Activated T-cell treated with anti-CD3 and anti-CD28 coated beads, Interleukin-2, amount 50 U/mL, for 4 hours (primary cell): Measurements from ENCODE around the gene SETD6. TPM values are rescaled to one million over a fixed set of nuclear protein-coding genes. Genes with fewer than 3 reads are reported as not detected.

Experiments
- ATAC-seq, 2 donors: fragments of 200-7000 bp; cut with Tn5 transposase; one replicate each; pipeline ENCODE4 v1.10.0; 2021
- DNase-seq: peaks from one replicate; pipeline ENCODE4 v3.0.0-alpha.2; 2020
- H3K27me3 Mint-ChIP-seq: one replicate; pipeline ENCODE4 v1.8.0; 2021; ENCODE audit warnings: low read depth, mixed read lengths
- H3K36me3 Mint-ChIP-seq: one replicate; pipeline ENCODE4 v1.8.0; 2022; ENCODE audit warnings: mixed read lengths; ENCODE audit not compliant: insufficient read depth
- H3K4me1 Mint-ChIP-seq: one replicate; pipeline ENCODE4 v1.8.0; 2021; ENCODE audit warnings: low read depth, mixed read lengths
- H3K4me3 Mint-ChIP-seq: one replicate; pipeline ENCODE4 v1.8.0; 2021; ENCODE audit warnings: mild to moderate bottlenecking, moderate library complexity, mixed read lengths
- H3K9me3 Mint-ChIP-seq: one replicate; pipeline ENCODE4 v1.8.0; 2021; ENCODE audit warnings: mixed read lengths
- total RNA-seq, 3 donors: library from RNA; stranded (reverse); gene quantifications; one replicate each; pipeline ENCODE4 v1.2.1, GENCODE V29; 2021

Gene SETD6
- total RNA-seq, 3 donors from 2014 or later: 31.7 to 36.5 (median 33.3) TPM

DNA sequence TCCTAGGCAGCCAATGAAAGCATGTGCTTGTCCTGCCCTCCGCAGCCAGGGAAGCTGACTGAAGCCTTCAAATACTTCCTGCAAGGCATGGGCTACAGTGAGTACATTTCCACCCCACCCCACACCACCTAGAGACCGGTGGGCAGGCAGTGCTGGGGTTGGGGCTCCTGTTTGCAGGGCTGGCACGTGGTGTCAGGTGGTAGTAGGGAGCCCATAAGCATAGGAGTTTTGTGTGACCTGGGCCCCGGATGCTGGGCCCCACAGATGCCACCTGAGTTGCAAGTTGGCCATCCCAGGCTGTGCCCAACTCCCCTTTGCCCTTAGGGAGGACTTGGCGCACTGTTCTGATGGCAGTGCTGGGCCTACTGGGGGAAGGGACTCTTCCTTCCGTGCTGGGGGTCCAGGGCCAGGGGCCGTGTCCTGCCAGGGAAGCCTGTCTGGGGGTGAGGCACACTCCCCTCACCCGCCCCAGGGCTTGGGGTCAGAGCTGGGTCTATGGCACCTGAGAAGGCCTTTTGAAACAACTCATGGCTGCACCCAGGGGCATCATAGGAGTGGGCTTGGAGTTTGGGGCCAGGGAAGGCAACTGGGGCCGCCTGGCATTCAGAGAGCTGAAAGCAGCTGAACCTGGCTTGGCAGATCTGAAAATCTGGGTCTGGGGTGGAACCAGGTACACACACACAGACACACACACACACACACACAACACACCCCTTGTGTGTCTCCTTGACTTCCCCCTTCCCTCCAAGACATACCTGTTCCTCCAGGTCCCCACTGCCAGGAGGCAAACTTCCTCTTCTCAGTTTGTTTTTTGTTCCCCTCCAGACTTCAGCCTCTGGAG lies 5.8 kb upstream of the SETD6 start:
- Mint-ChIP-seq H3K4me3 (no peak overlapping the region), H3K4me1 (peaks cover 2% of the 10 kb centered on the region), H3K36me3 (no peaks in the 10 kb centered on the region), H3K9me3 (no peaks in the 10 kb centered on the region), H3K27me3 (no peaks in the 10 kb centered on the region)
- ATAC-seq (no peak), DNase-seq (no peak)

DNA sequence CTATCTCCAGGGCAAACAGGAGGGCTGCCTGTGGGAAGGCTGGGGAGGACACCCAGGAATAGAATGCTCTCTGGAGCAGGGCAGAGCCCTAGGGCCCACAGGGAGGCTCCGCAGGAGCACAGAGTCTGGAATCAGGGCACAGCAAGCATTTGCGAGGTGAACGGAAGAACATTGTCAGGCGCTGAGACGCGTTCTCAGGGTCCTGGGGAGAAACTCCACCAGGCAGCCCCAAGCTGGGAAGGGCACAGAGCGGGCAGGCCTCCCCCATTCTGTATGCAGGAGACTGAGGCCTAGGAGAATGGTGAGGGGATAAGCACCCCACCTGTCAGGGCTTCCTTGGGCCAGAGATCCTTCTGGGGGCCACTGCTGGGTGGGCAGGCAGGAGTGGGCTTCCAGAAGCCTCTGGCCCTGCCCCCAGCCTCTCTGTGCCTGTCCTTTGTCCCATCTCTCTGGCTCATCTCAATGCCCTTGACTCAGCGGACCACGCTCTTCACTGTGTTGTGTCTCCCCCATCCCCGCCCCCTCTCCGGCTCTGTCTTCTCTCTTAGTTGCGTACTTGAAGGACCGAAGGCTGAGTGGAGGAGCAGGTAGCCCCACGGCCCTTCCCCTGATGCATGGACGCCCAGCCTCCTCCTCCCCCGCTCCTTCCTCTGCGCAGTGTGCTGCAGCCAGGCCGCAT lies 5.1 kb upstream of the SETD6 start:
- ATAC-seq: no peak
- H3K9me3 Mint-ChIP-seq: no peaks in the 10 kb centered on the region
- DNase-seq: no peak
- no peaks in the 10 kb centered on the region for H3K36me3 Mint-ChIP-seq
- H3K4me3 Mint-ChIP-seq: no peak overlapping the region
- H3K27me3 Mint-ChIP-seq: no peaks in the 10 kb centered on the region
- peaks cover 8% of the 10 kb centered on the region for H3K4me1 Mint-ChIP-seq

DNA sequence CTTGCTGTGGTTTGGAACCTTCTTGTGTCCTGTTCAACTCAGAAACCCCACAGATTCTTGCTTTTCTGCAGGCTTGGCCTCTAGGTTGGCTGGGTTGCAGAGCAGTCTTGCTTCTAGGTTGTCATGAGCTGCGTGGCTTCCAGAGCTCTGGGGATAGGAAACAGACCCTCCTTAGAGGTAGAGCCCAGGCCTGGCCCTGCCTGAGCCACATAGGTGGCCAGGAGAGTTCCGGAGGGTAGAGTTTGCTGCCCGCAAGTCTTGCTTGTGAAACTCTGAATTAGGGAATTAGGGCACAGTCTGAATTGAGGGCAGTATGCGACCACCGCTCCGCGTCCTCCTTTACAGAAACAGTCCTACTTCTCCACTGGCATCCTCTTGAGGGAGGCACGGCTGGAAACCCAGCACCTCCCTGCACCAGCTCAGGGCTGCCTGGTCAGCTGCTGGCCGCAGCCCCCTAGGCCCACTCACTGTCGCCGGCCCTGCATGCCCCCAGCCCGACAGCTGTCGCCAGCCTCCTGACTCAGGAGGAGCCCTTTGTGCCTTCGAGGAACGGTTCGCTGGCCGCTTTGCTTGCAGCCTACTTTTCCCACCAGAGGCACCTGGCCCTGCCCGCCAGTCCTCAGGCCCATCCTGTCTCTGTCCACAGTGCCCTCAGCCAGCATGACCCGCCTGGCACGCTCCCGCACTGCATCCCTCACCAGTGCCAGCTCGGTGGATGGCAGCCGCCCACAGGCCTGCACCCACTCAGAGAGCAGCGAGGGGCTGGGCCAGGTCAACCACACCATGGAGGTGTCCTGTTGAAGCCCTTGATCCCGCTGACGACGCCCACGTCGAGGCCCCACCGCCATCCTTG lies 4.3 kb upstream of the SETD6 start:
- DNase-seq: no peak
- H3K4me1 Mint-ChIP-seq: peaks cover 8% of the 10 kb centered on the region
- H3K27me3 Mint-ChIP-seq: no peaks in the 10 kb centered on the region
- H3K36me3 Mint-ChIP-seq: no peaks in the 10 kb centered on the region
- no peaks in the 10 kb centered on the region for H3K9me3 Mint-ChIP-seq
- no peak for ATAC-seq
- H3K4me3 Mint-ChIP-seq: no peak overlapping the region

DNA sequence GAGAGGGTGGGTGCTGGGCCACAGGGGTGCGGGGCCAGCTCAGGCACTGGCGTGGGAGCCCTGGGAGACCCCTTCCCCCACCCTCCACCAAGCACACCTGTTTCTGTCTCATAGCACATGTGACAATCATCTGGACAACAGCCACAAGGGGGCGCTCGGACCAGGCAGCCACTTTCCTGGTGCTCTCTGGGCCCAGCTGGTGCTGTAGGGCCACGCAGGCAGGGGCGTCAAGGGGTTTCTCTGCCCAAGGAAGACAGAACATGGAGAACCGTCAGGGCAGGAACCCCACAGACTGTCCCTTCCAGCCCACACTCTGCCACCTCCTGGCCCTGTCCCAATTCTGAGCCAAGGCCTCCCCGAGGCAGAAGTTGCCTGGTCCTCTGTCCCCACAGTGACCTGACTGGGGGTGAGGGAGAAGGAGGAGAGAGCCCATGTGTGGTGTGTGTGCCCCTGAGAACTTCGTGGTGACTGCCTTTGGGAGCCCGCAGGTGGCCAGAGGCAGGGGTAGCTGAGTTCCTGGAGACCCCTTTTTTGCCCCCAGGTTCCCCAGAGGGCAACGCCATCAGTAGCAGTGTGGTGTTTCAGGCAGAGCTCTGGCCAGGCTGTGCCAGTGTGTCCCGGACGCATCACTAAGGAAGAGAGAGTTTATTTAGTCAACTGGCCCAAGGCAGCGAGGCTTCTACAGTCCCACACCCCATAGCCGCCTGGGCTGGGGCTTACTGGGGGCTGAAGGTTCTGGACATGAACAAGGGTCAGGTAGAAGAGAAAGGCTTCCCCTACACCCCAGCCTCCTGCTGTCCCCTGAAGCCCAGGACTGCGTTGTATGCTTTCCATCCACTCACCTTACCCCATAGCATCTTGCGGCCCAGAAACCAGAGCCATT lies 3.1 kb upstream of the SETD6 start:
- DNase-seq (peak; percentile 87), ATAC-seq (peak; percentile 27 to 41)
- H3K27me3 Mint-ChIP-seq: no peaks in the 10 kb centered on the region
- H3K36me3 Mint-ChIP-seq: peaks cover 4% of the 10 kb centered on the region
- no peaks in the 10 kb centered on the region for H3K9me3 Mint-ChIP-seq
- peaks cover 20% of the 10 kb centered on the region for H3K4me1 Mint-ChIP-seq
- no peak overlapping the region for H3K4me3 Mint-ChIP-seq

DNA sequence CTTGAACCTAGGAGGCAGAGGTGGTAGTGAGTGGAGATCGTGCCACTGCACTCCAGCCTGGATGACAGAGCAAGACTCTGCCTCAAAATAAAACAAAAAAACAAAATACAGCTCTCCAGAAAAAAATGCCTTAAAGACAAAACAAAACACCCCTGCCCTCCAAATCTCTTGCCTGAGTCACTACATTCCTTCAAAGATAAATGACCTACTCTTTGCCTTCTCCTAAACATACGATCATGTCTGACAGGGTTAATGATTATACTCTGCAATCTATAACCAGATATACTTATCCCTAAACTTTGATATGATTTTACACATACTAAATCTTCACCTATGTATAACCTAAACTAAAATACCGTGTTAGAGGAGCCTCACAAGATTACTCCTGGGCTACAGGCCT lies 1.4 kb upstream of the SETD6 start:
- Mint-ChIP-seq H3K4me1 (peaks cover 27% of the 10 kb centered on the region), H3K36me3 (peaks cover 12% of the 10 kb centered on the region), H3K4me3 (peak overlapping the region; percentile 90), H3K9me3 (no peaks in the 10 kb centered on the region), H3K27me3 (no peaks in the 10 kb centered on the region)
- no peak for ATAC-seq
- DNase-seq: no peak

DNA sequence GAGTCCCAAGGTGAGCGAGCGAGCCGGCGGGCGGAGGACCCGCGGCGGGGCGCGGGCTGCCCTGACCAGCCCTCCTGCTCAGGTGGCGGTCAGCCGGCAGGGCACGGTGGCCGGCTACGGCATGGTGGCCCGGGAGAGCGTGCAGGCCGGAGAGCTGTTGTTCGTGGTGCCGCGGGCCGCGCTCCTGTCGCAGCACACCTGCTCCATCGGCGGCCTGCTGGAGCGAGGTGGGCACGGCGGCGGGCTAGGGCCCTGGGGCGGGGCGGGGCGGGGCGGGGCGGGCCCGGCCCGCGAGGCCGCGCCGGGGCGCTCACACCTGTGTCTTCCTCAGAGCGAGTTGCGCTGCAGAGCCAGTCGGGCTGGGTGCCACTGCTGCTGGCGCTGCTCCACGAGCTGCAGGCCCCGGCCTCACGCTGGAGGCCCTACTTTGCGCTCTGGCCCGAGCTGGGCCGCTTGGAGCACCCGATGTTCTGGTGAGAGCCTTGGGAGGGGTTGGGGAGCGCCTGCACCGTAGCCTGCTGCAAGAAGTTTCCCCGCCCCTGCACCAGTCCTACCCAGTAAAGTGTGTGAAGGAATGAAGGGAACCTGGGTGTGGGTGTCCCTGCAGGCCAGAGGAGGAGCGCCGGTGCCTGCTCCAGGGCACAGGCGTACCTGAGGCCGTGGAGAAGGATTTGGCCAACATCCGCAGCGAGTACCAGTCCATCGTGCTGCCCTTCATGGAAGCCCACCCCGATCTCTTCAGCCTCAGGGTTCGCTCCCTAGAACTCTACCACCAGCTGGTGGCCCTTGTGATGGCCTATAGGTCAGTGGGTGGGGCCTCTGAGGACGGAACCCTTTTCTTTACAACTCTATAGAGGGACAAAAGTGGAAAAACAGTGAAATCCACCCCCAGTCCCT lies 802 bp downstream of the SETD6 start:
- peak overlapping the region; percentile 90 for H3K4me3 Mint-ChIP-seq
- peaks cover 25% of the 10 kb centered on the region for H3K36me3 Mint-ChIP-seq
- peaks cover 27% of the 10 kb centered on the region for H3K4me1 Mint-ChIP-seq
- H3K9me3 Mint-ChIP-seq: no peaks in the 10 kb centered on the region
- H3K27me3 Mint-ChIP-seq: no peaks in the 10 kb centered on the region
- ATAC-seq: peak; percentile 63 to 69
- DNase-seq: peak; percentile 29

DNA sequence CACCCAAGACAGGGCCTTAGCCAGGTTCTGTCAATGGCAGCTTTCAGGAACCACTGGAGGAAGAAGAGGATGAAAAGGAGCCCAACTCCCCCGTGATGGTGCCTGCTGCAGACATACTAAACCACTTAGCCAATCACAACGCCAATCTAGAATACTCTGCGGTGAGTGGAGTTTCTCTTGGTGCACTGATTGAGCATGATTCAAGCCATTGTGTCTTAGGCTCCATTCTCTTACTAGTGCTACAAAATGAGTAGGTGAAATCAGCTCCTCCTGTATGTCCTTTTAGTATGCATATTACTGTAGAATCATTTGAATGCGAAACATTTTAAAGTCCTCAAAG lies 1.4 kb downstream of the SETD6 start:
- Mint-ChIP-seq H3K4me1 (peaks cover 27% of the 10 kb centered on the region), H3K9me3 (no peaks in the 10 kb centered on the region), H3K27me3 (no peaks in the 10 kb centered on the region), H3K36me3 (peaks cover 28% of the 10 kb centered on the region), H3K4me3 (peak overlapping the region; percentile 90)
- ATAC-seq: no peak
- DNase-seq: no peak

DNA sequence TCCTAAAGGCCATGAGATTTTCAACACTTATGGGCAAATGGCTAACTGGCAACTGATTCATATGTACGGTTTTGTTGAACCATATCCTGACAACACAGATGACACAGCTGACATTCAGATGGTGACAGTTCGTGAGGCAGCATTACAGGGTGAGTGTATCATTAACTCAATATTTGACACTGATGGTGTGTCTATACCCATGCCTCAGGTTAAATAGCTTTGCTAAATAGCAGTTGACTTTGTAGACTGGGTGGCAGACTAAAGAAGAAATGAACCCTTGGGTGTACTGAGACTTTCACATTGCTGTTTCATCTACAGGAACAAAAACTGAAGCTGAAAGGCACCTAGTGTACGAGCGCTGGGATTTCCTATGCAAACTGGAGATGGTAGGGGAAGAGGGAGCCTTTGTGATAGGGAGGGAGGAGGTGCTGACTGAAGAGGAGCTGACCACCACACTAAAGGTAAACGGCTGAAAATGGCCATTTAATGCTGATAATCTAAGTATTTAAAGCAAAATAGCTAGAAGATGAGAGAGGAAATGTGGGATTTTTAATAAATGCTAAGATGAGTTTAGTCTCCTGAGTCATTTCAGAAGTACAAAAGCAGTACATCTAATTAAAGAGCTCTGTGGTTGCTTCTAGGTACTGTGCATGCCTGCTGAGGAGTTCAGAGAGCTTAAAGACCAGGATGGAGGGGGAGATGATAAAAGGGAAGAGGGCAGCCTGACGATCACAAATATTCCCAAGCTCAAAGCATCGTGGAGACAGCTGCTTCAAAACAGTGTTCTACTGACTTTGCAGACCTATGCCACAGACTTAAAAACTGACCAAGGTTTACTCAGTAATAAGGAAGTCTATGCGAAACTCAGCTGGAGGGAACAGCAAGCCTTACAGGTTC lies 3.0 kb downstream of the SETD6 start:
- no peaks in the 10 kb centered on the region for H3K9me3 Mint-ChIP-seq
- peaks cover 38% of the 10 kb centered on the region for H3K36me3 Mint-ChIP-seq
- H3K27me3 Mint-ChIP-seq: no peaks in the 10 kb centered on the region
- ATAC-seq (no peak), DNase-seq (no peak)
- H3K4me3 Mint-ChIP-seq: no peak overlapping the region
- H3K4me1 Mint-ChIP-seq: peaks cover 27% of the 10 kb centered on the region

DNA sequence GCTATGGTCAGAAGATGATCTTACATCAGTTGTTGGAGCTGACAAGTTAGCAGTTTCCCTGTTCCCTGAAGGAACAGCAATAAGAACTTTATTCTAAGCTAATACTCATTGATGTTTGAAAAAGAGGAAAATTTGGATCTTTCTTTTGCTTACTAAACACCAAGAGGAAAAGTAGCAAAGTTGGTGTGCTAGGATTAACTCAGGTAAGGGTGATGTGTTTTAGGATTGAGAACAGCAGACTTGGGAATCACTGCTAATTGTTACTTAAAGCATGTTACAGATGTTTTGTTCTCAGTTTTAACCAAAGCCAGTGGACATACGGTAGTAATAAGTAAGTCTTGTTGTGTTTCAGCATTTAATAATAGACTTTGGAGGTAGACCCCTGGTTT lies 3.7 kb downstream of the SETD6 start:
- peaks cover 25% of the 10 kb centered on the region for H3K4me1 Mint-ChIP-seq
- H3K9me3 Mint-ChIP-seq: no peaks in the 10 kb centered on the region
- no peak for ATAC-seq
- DNase-seq: no peak
- no peak overlapping the region for H3K4me3 Mint-ChIP-seq
- no peaks in the 10 kb centered on the region for H3K27me3 Mint-ChIP-seq
- peaks cover 39% of the 10 kb centered on the region for H3K36me3 Mint-ChIP-seq

DNA sequence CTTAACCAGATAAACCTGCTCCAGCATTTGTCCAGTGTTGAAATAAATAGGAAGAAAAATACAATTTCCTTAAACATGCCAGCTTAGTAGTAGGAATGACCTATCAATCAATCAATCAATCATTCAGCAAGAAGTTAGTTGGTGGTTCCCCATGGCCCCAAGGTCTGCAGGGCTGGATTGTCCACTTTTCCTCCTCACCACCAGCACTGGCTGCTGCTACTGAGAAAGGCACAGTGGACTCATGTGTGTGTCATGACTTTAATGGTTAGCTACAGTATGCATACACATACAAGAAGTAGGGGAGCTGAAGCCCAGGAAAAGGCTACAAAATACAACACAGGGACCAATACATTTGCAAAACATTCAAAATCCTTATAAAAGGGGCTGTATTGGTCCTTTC lies 4.4 kb downstream of the SETD6 start:
- Mint-ChIP-seq H3K9me3 (no peaks in the 10 kb centered on the region), H3K4me3 (no peak overlapping the region), H3K27me3 (no peaks in the 10 kb centered on the region), H3K4me1 (peaks cover 24% of the 10 kb centered on the region), H3K36me3 (peaks cover 42% of the 10 kb centered on the region)
- ATAC-seq (no peak), DNase-seq (no peak)

DNA sequence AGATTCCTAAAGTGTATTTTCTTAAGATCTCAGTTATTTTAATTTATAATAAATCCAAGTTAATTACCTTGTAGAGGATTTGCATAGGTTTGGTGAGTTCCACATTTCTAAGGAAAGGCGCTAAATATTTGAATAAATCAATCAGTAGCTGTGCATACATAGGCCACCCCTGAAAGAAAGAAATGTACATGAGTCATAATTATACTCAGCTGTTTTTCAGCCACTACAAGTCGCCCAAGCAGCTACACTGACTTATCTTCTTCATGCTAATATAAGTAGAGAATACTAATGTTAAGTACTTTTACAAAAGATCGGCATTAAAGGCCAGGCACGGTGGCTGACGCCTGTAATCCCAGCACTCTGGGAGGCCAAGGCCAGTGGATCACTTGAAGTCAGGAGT lies 14.9 kb downstream of the SETD6 start:
- H3K9me3 Mint-ChIP-seq: no peaks in the 10 kb centered on the region
- ATAC-seq: no peak
- peaks cover 2% of the 10 kb centered on the region for H3K4me1 Mint-ChIP-seq
- H3K4me3 Mint-ChIP-seq: no peak overlapping the region
- H3K36me3 Mint-ChIP-seq: peaks cover 48% of the 10 kb centered on the region
- no peaks in the 10 kb centered on the region for H3K27me3 Mint-ChIP-seq
- no peak for DNase-seq

DNA sequence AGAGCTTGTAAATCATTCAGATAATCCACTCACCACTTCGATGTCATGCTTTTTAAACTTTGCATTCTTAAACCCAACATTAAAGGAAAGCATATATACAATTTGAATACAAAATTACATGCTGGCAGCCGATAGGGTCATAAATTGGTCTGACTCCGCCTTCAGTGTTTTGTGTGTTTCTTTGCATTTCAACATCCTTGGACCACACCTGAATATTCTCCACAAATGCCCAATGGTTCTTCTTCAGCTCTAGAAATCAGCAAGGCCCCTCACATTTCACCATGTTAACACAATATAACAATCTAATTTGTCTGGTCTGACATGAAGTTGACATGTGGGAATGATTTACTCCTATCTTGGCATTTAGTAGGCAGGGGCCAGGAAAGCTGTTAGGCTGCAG lies 17.1 kb downstream of the SETD6 start:
- Mint-ChIP-seq H3K4me1 (peaks cover 2% of the 10 kb centered on the region), H3K4me3 (no peak overlapping the region), H3K27me3 (no peaks in the 10 kb centered on the region), H3K36me3 (peaks cover 50% of the 10 kb centered on the region), H3K9me3 (no peaks in the 10 kb centered on the region)
- ATAC-seq: no peak
- DNase-seq: no peak
